ENCODE data around the gene NAV2.

DNA sequence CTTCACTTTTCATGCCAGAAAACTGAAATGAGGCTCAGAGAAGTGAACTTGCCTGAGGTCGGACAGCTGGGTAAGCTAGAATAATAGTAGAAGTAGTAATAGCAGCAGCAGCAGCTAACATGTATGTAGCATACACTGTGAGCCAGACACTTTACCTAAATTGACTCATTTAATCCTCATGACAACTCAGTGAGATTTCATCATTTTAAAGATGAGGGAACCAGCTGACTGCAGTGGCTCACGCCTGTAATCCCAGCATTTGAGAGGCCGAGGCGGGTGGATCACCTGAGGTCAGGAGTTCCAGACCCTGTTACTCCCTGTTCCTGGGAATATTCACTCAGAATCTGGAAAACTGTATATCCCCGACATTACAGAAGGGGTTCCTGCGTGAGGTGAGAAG is 293.1 kb downstream of the NAV2 start:
- no peak for TF ChIP-seq CTCF (IDR thresholded peaks at IDR 0.05; ENCODE audit: borderline replicate concordance, extremely low read depth, low read length, poor library complexity, severe bottlenecking)
- TF ChIP-seq EZH2 (IDR thresholded peaks at IDR 0.05; ENCODE audit: borderline replicate concordance, low read depth, low read length, severe bottlenecking), result no peak

Measured in DND-41 (cell line).